IPS-18c (cell line): Measurements from ENCODE around the gene KRTAP5-1.
"Not testable (repeated sequence)": the region's sequence is repeated elsewhere in the genome, so short reads cannot be mapped to it uniquely, and the experiment has no call there.

Experiments used
- H3K4me3 ChIP-seq: 2 replicates; pipeline ENCODE4 v1.7.0; 2013; ENCODE audit warnings: low read depth, mild to moderate bottlenecking, low read length, moderate library complexity; ENCODE audit not compliant: insufficient read depth
- H3K9me3 ChIP-seq: one replicate; pipeline ENCODE4 v1.6.1; 2013; ENCODE audit warnings: mild to moderate bottlenecking, low read length, moderate library complexity; ENCODE audit not compliant: control insufficient read depth, insufficient read depth

KRTAP5-1 gene

DNA sequence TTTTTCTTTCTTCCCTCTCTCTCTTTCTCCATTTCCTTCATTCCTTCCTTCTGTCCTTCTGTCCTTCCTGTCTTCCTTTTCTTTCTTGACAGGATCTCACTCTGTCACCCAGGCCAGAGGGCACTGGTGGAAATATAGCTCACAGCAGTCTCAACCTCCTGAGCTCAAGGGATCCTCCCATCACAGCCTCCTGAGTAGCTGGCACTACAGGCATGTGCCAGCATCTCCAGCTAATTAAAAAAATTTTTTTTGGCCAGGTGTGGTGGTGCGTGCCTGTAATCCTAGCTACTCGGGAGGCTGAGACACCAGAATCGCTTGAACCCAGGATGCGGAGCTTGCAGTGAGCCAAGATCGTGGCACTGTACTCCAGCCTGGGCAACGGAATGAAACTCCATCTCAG is 8.3 kb downstream of the KRTAP5-1 start:
- Histone ChIP-seq H3K4me3 (no peak overlapping the region), H3K9me3 (no peaks in the 10 kb centered on the region)

DNA sequence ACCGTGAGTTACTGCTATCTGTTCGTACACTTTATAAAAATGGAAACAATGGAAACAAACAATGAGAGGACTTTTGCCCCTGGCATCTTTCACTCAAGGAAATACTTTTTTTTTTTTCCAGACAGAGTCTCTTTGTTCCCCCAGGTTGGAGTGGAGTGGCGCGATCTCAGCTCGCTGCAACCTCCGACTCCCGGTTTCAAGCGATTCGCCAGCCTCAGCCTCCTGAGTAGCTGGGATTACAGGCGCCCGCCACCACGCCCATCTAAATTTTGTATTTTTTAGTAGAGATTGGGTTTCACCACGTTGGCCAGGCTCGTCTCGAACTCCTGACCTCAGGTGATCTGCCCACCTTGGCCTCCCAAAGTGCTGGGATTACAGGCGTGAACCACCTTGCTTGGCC is 9.3 kb downstream of the KRTAP5-1 start:
- H3K9me3 ChIP-seq, H3K4me3 ChIP-seq: not testable (repeated sequence)

DNA sequence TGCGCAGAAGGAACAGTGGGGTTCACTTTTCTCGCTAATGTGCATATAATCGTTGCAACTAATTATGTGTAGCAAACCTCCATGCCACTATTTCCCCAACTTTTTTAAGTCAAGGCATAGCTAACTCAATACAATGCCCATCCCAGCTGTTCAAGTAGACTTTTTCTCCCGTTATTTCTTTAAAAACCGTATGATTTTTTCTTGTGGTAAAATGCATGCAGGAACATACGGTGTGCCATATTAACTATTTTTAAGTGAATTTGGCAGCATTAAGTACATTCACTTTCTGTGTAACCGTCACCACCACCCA is 10.2 kb downstream of the KRTAP5-1 start:
- Histone ChIP-seq H3K9me3 (no peaks in the 10 kb centered on the region), H3K4me3 (no peak overlapping the region)

DNA sequence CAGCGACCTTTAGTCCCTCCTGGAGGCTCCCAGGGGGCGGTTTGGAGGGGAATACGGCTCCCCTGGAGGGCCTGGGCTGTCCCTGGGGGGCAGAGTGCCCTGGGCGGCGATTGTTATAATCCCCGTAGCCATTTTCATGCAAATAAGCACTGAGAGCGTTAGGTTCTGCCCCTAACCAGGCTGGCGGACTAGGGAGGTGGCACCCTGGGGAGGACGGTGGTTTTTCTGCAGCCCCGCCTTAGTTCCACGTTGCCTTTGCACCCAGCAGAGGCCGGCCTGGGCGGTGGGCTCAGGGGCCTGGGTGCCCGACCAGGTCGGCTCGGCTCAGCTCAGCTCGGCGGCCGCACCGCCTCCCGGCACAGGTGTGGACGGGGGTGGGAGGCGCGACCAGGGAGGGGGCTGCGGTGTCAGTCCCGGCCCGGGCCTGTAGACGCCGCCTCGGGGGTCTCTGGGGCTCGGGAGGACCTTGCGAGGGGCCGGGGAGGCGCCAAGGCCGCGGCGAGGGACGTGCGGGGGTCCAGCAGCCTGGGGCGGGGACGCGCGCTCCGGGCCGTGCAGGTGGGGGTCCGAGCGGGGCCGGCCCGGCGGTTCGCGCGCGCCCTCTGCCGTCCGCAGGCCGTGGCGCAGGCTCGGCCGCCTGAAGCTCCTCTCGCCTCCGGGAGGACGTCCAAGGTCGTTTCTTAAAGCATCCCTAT is 10.7 kb downstream of the KRTAP5-1 start:
- H3K9me3 ChIP-seq, result no peaks in the 10 kb centered on the region
- H3K4me3 ChIP-seq, result peak overlapping the region; percentile 52

DNA sequence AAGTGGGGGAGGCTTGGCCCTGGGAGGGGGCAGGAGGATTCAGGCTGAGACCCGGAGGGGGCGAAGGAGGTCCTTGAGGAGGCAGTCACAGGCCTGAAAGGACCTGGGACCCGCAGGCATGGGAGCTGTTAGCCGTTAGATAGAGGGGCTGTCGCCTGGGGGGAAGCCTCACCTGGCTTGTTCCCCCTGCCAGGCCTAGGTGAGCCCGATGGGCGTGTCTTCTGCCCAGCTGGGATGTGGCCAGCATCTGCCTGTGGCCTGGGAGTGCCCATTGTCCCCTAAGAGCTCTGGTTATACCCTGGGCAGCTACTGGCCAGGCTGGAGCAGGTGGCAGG is 11.2 kb downstream of the KRTAP5-1 start:
- peak overlapping the region; percentile 52 for H3K4me3 ChIP-seq
- H3K9me3 ChIP-seq, result no peaks in the 10 kb centered on the region

DNA sequence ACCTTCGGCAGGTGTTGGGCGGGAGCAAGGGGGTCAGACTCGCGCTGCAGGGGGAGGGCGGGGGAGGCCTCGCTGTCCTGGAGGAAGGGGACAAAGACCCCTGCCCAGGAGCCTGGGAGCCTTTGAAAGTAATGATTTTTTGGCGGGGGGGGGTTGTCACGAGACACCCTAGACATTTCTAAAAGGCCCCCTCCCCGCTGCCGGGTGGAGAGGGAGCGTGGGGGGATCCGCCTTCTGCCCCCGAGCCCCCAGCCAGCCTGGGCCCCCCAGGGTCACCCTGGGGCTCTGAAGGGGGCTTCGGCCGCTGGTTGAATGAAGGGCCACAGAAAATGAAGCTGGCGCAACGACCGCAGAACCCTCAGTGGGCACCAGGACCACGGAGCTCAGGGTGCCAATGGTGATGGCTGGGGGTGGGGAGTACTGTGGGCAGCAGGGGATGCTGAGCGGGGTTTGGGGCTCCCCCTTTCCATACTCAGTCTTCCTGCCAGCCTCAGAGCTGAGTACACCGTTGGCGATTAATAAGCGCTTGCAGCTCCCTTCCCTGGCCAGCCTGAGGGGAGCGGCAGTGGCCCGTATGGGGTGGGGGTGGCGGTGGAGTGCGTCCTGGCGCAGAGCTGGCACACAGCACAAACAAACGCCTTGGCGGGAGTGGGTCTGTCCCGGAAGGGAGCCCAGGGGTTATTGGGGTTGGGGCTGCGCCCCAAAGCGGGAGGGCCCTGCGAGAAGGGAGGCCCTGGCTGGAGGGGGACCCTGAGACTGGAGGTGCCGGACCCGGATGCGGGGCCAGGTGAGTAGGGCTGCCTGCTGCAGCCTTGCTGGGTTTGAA is 11.8 kb downstream of the KRTAP5-1 start:
- Histone ChIP-seq H3K9me3 (no peaks in the 10 kb centered on the region), H3K4me3 (peak overlapping the region; percentile 50)

DNA sequence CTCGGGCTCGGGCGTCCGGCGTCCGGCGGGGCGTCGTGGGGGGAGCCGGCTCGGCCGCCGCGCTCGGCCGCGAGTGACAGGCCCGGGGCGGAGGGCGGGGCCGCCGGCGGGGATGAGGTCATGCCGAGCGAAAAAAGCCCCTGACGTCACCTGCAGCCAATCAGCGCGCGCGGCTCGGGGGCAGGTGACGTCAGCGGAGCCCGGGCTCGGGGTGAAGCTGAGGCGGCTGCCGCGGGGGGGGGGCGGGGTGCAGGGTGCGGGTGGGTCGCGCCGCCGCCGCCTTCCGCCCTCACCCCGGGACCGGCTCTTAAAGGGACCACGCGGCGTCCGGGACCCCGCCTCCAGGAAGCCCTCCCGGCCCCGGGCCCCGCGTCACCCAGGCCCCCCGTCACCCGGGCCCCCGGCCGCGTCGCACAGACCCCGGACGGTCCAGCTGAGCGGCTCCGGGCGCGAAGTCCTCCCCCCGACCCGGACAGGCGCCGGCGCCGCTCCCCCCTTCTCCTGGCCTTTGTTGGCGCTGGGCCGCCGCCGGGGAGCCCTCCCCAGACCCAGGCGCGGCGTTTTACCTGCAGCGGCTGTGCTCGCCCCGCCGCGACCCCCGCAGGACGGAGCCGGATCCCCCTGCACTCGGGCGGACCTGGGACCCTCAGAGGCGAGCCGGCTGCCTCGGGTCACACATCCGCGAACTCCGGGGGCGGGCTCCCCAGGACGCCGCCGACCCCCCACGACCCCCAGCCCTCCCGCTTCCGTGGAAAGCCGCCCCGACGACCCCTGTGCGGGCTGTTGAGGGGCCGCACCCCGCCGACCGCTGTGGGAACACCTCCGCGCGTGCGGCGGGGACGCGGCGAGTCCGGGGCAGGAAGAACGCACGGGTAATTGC is 12.6 kb downstream of the KRTAP5-1 start, which contains the start of gene DUSP8:
TSS of gene DUSP8 (minus strand) at position 75 of the 880 bp plus-strand sequence. CDS start 6,445 bp downstream, outside the sequence.
- Histone ChIP-seq H3K4me3 (peak within 1 kb of the TSS; percentile 50), H3K9me3 (no peaks in the 10 kb centered on the region)

DNA sequence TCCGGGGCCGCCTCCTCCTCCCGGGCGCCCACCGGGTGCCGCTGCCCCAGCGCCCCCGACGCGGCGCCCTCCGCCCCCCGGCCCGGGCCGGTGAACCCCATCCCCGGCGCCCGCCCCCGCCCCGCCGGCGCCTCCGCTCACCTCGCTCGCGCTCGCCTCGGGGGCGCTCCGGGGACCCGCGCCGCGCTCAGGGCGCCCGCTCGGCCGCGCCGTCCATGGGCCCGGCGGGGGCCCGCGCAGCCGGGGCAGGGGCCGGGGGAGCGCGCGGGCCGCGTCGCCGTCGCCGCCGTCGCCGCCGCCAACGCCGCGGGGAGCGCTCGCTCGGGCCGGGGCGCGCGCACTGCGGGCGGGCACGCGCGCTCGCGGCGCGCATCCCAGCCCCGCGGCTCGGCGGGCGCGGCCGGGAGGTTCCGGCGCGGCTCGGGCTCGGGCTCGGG is 13.3 kb downstream of the KRTAP5-1 start:
- H3K9me3 ChIP-seq, result no peaks in the 10 kb centered on the region
- peak overlapping the region; percentile 50; the same call in 1 of the 2 replicates for H3K4me3 ChIP-seq

DNA sequence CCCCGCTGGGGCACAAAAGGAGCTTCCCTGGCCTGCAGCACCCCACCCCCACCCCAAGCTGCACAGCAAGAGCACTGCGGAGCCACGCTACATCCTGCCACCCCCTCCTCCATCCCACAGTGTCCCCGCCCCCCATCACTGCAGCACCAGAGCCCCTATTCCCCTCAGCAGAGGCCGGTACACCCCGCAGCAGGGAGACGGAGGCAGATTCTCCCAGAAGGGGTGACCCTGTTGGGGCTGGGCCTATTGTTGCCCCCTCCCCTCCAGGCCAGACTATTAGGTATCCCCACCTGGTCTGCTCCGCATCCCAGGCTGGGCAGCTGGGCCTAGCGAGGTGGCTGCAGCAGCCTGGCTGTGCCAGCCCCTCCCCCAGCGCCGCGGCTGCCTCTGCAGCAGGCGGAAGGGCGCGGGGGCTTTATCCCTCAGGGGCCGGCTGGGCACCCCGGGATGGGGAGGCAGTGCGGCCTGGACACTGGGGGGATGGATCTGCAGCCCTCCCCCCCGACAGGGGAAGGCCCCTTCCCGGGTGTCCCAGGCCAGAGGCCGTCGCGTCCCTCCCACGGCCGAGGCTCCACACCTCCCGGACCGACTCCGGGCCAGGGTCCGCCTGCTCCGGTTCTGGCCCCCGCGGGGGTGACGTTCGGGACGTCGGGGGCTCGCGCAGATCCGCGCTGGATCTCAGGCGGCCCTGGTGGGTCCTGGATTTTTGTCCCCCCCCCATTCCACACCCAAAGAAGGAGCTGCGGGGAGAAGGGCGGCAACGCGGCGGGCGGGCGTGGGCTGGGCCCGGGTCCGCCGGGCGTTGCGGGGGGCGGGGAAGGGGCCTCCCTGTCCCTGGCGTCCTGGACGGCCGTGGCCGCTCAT is 14.0 kb downstream of the KRTAP5-1 start:
- peak overlapping the region; percentile 50 for H3K4me3 ChIP-seq
- no peaks in the 10 kb centered on the region for H3K9me3 ChIP-seq

DNA sequence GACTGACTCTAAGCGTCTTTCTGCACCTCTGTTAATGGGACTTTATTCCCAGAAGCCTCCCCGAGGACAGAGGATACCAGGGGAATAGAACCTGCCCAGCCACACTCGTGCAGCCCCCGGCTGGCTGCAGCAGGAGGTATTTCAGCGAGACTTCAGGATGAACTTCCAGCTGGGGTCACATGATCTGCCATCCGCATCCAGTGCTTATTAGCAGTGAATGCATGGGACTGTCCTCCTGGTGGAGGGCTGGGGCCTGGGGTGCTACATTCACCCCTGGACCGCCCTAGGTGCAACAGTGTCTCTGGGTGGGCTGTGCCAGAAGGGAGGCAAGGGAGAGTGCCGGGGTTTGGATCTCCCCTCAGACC is 14.6 kb downstream of the KRTAP5-1 start:
- no peaks in the 10 kb centered on the region for H3K9me3 ChIP-seq
- H3K4me3 ChIP-seq, result no peak overlapping the region

DNA sequence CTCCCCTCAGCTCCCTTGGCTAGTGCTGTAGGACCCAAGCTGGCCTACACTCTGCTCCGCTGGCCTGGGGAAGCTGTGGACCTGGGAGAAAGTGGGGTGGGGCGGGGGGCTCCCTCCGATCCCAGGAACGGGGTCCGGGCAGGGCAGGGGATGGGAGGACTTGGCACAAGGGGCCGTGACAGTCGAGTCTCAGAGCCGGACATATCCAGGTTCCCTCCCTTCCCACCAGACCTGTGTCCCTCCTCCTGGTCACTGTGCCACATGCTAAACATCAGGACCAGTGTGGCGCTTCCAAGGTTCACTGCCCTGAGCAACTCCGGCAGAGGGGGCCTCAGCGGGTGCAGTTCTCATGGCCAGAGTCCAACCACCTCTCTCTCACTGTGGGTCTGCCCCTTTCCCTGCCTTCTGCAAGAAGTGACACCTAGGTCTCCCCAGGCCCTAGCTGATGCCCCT is 15.1 kb downstream of the KRTAP5-1 start:
- Histone ChIP-seq H3K4me3 (no peak overlapping the region), H3K9me3 (no peaks in the 10 kb centered on the region)

DNA sequence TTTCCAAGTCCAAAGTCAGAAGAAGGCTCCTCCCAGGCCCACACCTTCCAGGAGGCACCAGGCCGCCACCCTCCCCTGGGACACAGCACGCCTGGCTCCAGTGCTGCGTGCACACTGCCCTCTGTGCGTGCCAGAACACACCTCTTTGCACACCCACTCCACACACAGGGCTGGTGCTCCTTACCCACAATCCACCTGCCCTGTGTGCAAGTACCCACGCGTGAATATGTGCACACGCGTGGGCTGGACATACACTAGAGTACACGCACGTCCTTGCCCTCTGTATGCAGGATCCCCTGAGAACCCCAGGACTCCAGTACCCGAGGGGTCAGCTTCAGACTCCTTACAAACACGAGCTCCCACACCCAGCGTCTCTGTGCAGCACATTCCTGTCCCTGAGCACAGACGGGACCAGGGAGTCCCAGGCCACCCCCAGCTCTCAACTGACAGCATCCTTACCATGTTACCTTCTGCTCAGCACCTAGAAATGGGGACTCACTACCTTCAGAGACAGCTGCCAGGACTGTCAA is 15.8 kb downstream of the KRTAP5-1 start:
- Histone ChIP-seq H3K4me3 (no peak overlapping the region), H3K9me3 (no peaks in the 10 kb centered on the region)

DNA sequence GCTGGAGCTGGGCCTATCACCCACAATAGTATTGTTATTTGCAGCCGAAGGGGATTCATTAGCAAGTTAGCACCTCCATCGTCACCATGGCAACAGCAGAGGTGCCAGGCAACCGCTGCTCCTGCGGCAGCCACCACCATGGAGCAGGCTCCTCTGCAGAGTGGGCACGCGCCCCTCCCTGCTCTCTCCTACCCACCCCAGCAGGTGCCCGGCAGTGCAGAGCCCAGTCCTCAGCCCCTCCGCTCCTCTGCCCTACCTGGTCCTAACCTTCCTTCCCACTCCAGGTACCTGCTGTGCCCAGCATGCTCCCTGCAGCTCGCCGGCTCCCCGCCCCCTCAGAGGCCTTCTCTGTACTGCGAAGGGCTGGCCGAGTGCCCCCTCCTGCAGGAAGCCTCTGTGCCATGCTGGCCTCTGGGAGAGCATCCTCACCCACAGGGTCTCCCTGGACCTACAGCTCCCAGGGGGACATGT is 16.6 kb downstream of the KRTAP5-1 start:
- no peak overlapping the region for H3K4me3 ChIP-seq
- no peaks in the 10 kb centered on the region for H3K9me3 ChIP-seq

DNA sequence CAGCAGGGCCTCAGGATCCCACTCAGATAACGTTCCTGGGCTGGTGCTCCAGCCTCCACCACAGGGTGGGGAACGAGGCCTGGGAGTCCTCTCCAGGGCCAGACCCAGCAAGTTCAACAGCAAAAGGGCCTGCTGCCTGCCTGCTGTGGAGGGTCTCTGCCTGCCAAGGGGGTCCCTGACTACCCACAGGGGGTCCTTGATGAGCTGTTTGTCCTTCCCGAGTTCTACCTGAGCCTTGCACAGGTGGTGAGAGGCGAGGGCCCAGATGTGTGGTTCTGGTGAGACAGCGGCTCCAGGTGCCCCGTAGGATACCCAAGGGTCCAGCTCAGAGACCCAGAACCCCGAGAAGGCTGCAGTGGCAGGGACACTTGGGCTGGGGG is 17.4 kb downstream of the KRTAP5-1 start:
- H3K4me3 ChIP-seq, result no peak overlapping the region

DNA sequence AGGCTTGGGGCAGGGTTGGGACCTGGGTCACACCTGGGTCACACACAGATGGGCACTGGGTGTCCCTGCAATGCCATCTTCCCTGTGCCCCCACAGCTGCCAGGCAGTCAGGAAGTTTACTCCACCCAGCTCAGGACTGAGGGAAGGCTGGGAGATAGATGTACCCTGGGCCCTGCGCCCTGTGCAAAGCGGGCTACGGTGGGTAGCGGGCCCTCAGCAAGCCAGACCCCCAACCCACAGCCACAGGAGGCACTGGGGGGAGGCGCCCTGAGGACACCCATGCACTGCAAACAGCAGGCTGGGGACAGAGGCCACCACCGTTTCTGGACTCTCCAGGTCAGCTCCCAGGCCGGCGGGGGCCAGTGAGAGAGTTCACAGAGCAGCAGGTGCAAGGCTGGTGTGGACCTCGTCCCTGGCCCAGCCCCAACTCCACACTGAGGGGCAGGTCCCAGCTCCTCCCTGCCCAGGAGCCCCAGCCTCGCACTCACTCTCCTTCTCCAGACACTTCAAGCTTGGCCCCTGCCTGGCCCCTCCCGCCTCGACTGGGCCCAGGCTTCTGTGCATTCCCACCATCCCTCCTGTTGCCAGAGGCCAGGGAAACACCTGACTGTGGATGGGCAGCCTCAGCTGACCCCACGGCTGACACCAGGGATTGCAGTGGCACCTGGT is 17.9 kb downstream of the KRTAP5-1 start:
- no peaks in the 10 kb centered on the region for H3K9me3 ChIP-seq
- H3K4me3 ChIP-seq, result no peak overlapping the region

More for the DNA sequence above, 17.4 kb downstream of the KRTAP5-1 start:
- H3K9me3 ChIP-seq, result no peaks in the 10 kb centered on the region

DNA sequence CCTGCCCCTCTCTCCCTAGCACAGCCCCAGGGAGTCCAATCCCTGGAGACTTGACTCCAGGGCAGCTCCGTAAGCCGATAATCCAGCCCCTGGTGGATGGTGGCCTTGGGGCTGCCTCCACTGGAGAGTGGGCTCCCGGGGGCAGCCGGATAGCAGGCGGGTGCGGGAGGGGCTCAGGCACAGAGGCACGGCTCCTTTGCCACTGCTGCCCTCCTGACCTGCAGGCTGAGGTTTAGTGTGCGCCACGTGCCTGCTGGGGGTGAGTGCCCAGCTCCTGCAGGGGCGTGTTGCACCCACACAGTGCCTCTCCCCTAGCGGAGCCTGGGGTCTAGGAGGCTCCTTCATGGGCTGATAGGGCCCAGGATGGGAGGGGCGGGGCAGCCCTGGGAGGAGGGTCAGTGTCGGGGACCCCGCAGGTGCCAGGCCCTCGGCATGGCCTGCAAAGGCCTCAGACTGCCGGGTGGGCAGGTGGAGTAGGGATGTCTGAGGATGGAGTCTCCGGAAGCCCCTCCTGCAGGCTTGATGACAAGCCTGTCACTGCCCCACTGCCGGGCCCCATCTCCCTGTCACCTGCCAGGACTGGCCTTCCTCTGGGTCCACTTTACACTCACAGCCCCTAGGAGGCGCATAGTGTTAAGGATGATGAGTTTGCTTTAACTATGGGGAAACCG is 18.6 kb downstream of the KRTAP5-1 start:
- Histone ChIP-seq H3K9me3 (no peaks in the 10 kb centered on the region), H3K4me3 (no peak overlapping the region)
